ENCODE results near the gene SORD. TPM values are rescaled to one million over a fixed set of nuclear protein-coding genes. Genes with fewer than 3 reads are reported as not detected.
A peak's percentile ranks its signal among the peaks of the same experiment; 100 is the strongest.
"Not testable (repeated sequence)": the region's sequence is repeated elsewhere in the genome, so short reads cannot be mapped to it uniquely, and the experiment has no call there.

The SORD gene
- total and polyA plus RNA-seq, 7 donors, result 3.3 to 26.9 (median 10.0) TPM

DNA sequence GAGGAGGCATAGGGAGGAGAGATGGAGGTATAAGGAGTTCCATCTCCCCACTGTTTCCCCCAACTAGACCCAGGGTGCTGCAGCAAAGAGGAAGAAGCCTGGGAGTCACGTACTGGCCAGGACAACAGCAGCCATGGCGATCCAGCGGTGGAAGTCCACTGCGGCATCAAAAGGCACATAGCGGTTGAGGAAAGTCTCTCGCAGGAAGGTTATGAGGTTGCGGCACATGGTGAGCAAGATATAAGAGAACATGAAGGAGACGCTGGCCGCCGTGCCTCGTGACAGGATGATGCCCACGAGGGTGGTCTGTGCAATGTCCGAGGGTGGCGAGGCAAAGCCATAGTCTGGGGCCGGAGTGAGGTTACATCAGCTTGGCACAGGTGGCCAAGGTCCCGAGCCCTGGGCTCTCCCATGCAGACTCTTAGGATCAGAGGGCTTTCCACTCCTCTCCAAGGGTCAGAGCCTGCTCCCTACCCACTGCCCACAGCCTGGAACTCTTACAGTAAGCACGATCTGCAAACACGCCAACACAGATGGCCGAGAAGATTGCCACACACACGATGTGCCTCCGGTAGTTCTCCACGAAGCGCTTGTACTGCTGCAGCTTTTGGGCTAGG lies 76.7 kb downstream of the SORD start:
- intact Hi-C loops (cut with DNase I), result no loop called here
- TF ChIP-seq, protein P1, sequence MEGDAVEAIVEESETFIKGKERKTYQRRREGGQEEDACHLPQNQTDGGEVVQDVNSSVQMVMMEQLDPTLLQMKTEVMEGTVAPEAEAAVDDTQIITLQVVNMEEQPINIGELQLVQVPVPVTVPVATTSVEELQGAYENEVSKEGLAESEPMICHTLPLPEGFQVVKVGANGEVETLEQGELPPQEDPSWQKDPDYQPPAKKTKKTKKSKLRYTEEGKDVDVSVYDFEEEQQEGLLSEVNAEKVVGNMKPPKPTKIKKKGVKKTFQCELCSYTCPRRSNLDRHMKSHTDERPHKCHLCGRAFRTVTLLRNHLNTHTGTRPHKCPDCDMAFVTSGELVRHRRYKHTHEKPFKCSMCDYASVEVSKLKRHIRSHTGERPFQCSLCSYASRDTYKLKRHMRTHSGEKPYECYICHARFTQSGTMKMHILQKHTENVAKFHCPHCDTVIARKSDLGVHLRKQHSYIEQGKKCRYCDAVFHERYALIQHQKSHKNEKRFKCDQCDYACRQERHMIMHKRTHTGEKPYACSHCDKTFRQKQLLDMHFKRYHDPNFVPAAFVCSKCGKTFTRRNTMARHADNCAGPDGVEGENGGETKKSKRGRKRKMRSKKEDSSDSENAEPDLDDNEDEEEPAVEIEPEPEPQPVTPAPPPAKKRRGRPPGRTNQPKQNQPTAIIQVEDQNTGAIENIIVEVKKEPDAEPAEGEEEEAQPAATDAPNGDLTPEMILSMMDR (IDR thresholded peaks at IDR 0.05), result no peak
- no peak for TF ChIP-seq EP300 (IDR thresholded peaks at IDR 0.05)
- no peak for TF ChIP-seq POLR2A (IDR thresholded peaks at IDR 0.05)
- no peak for TF ChIP-seq POLR2AphosphoS5 (IDR thresholded peaks at IDR 0.05)
- no peaks in the 10 kb centered on the region for H3K9me3 ChIP-seq
- DNase-seq, result peak; percentile 57
- no peaks in the 10 kb centered on the region for H3K4me1 ChIP-seq
- no peaks in the 10 kb centered on the region for H3K27me3 ChIP-seq
- WGBS, 2 donors, result 89 to 90% methylated on average over 23 of the region's 23 CpGs
- no peak overlapping the region for H3K27ac ChIP-seq
- no peak overlapping the region for H3K4me3 ChIP-seq
- H3K36me3 ChIP-seq, result no peaks in the 10 kb centered on the region

DNA sequence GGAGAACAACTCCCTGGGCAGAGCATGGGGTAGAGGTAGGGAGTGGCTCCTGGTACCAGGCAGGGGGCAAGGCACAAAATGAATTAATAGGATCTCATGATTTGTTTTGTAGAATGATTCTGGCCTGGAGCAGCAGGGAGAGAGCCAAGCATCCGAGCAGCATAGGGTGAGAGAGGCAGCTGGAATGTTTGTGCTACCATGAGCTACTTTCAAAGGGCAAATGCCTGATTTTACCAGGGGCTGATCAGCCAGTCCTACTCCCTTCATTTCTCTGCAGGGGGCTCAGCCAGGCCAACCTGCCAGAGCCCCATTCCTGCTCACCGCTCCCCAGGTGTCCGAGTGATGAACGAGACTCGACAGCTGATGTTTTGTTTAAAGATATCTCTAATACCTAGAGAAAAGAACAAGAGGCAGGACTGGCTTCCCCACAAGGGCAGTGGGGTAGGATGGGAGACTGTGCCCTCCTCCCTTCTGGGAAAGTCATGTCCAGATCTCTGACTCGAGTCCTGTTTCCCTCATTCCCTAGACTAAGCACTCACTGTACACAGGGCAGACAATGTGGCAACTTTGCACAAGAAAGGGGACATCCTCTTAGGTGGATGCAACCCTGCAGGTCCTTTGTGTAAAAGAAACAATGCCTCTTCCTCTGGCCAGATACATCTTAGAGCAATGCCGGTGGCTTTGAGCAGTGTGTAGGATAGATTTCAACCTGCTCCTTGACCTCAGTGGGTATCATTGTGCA lies 78.1 kb downstream of the SORD start:
- 77 to 86% methylated on average over 7 of the region's 7 CpGs for WGBS, 2 donors
- no peak overlapping the region for H3K27ac ChIP-seq
- H3K4me3 ChIP-seq, result no peak overlapping the region
- no peaks in the 10 kb centered on the region for H3K4me1 ChIP-seq
- no peaks in the 10 kb centered on the region for H3K36me3 ChIP-seq
- H3K9me3 ChIP-seq, result no peaks in the 10 kb centered on the region
- H3K27me3 ChIP-seq, result no peaks in the 10 kb centered on the region
- intact Hi-C loops (cut with DNase I), result no loop called here
- DNase-seq, result peak; percentile 13
- TF ChIP-seq POLR2AphosphoS5 (IDR thresholded peaks at IDR 0.05) (no peak), POLR2A (IDR thresholded peaks at IDR 0.05) (no peak), EP300 (IDR thresholded peaks at IDR 0.05) (no peak)
- TF ChIP-seq, protein P1 (IDR thresholded peaks at IDR 0.05), result no peak

DNA sequence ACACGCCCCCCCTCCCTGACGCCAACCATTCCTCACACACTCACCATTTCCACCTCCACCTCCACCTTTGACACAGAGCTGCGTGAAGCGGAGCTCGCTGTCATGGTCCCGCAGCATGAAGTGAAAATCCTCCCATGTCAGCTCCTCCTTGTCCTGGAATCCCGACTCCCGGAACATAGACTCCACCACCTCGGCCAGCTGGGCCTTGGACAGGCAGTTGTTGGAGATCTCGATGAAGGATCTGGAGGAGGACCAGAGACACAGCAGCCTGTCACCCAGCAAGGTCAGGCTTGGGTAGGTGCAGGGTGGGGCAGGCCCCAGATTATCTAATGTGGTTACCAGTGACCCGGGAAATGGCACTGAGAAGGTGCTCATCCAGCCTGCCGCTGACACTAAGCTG lies 78.8 kb downstream of the SORD start:
- 95% methylated on average over 12 of the region's 12 CpGs for WGBS, 2 donors
- no peaks in the 10 kb centered on the region for H3K9me3 ChIP-seq
- DNase-seq, result peak; percentile 40
- no peaks in the 10 kb centered on the region for H3K36me3 ChIP-seq
- H3K4me1 ChIP-seq, result no peaks in the 10 kb centered on the region
- intact Hi-C loops (cut with DNase I), result no loop called here
- TF ChIP-seq EP300 (IDR thresholded peaks at IDR 0.05) (no peak), POLR2AphosphoS5 (IDR thresholded peaks at IDR 0.05) (no peak), POLR2A (IDR thresholded peaks at IDR 0.05) (no peak)
- TF ChIP-seq, protein P1 (IDR thresholded peaks at IDR 0.05), result no peak
- no peak overlapping the region for H3K4me3 ChIP-seq
- H3K27me3 ChIP-seq, result no peaks in the 10 kb centered on the region
- H3K27ac ChIP-seq, result no peak overlapping the region

DNA sequence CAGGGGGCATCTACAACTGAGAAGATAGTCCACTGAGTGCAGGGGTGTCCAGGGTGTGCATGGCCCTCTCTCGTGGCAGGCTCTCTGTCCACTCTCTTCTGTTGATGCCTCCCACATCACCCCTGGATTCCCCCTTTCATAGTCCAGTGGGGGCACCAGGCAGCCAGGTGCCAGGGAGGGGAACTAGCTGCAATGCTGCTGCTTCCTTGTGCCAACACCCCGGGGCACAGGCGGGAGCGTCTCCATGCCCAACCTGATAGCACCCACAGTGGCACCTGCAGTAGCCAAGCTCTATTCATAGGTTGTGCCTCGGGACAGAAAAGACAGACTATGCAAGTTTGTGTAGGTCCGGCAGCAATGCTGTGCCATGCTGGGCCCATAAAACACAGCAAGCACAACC lies 79.2 kb downstream of the SORD start:
- Histone ChIP-seq H3K27me3 (no peaks in the 10 kb centered on the region), H3K4me1 (no peaks in the 10 kb centered on the region), H3K36me3 (no peaks in the 10 kb centered on the region), H3K27ac (no peak overlapping the region), H3K9me3 (no peaks in the 10 kb centered on the region), H3K4me3 (no peak overlapping the region)
- TF ChIP-seq POLR2AphosphoS5 (IDR thresholded peaks at IDR 0.05) (no peak), EP300 (IDR thresholded peaks at IDR 0.05) (no peak), POLR2A (IDR thresholded peaks at IDR 0.05) (no peak)
- TF ChIP-seq, protein P1 (IDR thresholded peaks at IDR 0.05), result no peak
- 83 to 92% methylated on average over 6 of the region's 6 CpGs for WGBS, 2 donors
- intact Hi-C loops (cut with DNase I), result no loop called here
- no peak for DNase-seq

DNA sequence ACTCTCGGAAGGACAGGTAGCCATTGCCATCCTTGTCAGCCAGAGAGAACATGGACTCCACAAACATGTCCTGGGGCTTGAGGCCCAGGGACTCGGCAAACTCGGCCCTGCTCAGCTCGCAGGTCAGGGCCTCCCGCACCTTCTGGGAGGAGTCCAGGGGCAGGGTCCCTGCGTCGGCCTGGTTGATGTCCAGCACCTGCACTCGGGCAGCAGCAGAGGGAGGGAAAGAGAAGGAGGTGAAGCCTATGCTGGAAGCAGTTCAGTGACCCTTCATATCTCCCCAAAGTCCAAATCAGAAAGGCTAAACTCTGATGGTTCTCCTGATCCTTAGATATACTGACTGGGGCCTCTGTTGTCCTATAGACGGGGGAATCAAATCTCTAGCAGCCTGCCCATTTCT lies 81.2 kb downstream of the SORD start:
- H3K4me3 ChIP-seq; H3K9me3 ChIP-seq; intact Hi-C loops (cut with DNase I); H3K27me3 ChIP-seq; H3K4me1 ChIP-seq; H3K36me3 ChIP-seq; H3K27ac ChIP-seq: not testable (repeated sequence)
- DNase-seq, result peak; percentile 35
- WGBS, 2 donors, result 92 to 93% methylated on average over 9 of the region's 9 CpGs
